ENCODE measurements around the gene SH3RF3. TPM values are rescaled to one million over a fixed set of nuclear protein-coding genes. Genes with fewer than 3 reads are reported as not detected.

The SH3RF3 gene
- total RNA-seq, 1 experiment from 2014 or later, result 4.9 TPM

DNA sequence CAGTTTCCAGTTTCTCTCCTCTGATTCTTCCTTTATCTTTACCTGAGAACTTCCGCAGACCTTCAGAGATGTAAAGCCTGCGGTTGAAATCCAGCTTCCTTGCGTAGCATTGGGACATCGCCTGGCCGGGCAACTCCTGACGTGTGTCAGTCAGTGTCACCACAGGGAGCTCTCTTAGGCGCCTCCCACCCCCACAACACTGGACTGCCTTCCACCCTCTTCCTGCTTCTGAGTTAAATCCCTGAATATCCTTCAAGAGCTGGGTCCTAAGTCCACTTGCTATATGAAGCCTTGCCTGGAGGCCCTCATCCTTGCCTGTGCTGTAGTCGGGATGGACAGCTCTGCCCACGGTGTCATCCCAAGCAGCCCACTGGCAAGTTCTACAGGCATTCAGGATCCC lies 305.3 kb downstream of the SH3RF3 start:
- ChIA-PET CTCF (no interaction called here), POLR2A (no interaction called here)
- BruUV-seq (replicated peaks), result no TSS peak
- Histone ChIP-seq H3K9me3 (ENCODE audit: control insufficient read depth, insufficient read depth, low read depth, low read length) (no peaks in the 10 kb centered on the region), H3K27ac (ENCODE audit: low read length) (no peak overlapping the region), H3K27me3 (ENCODE audit: control insufficient read depth, insufficient read depth, low read length) (no peaks in the 10 kb centered on the region), H3K4me1 (ENCODE audit: control insufficient read depth, insufficient read depth, low read length) (no peaks in the 10 kb centered on the region), H3K36me3 (ENCODE audit: control insufficient read depth, insufficient read depth, low read length) (no peaks in the 10 kb centered on the region), H3K4me3 (ENCODE audit: low read depth in 2 of 2, low read length in 2 of 2) (no peak overlapping the region)
- intact Hi-C loops (cut with micrococcal nuclease; ENCODE audit: unreplicated experiment) (no loop called here), in situ Hi-C loops (cut with HindIII; ENCODE audit: low pct_unique_long_range_greater_than_20kb, low sequenced_read_pairs) (no loop called here)
- ATAC-seq (no peak), DNase-seq (ENCODE audit: low read depth, low spot score) (no peak)
- no peak for TF ChIP-seq SIN3A (IDR thresholded peaks at IDR 0.05; ENCODE audit: borderline replicate concordance, insufficient read depth, low read depth, low read length)
- TF ChIP-seq TCF7L2 (IDR thresholded peaks at IDR 0.05; ENCODE audit: low read depth, low read length), result no peak
- TF ChIP-seq, protein P1, sequence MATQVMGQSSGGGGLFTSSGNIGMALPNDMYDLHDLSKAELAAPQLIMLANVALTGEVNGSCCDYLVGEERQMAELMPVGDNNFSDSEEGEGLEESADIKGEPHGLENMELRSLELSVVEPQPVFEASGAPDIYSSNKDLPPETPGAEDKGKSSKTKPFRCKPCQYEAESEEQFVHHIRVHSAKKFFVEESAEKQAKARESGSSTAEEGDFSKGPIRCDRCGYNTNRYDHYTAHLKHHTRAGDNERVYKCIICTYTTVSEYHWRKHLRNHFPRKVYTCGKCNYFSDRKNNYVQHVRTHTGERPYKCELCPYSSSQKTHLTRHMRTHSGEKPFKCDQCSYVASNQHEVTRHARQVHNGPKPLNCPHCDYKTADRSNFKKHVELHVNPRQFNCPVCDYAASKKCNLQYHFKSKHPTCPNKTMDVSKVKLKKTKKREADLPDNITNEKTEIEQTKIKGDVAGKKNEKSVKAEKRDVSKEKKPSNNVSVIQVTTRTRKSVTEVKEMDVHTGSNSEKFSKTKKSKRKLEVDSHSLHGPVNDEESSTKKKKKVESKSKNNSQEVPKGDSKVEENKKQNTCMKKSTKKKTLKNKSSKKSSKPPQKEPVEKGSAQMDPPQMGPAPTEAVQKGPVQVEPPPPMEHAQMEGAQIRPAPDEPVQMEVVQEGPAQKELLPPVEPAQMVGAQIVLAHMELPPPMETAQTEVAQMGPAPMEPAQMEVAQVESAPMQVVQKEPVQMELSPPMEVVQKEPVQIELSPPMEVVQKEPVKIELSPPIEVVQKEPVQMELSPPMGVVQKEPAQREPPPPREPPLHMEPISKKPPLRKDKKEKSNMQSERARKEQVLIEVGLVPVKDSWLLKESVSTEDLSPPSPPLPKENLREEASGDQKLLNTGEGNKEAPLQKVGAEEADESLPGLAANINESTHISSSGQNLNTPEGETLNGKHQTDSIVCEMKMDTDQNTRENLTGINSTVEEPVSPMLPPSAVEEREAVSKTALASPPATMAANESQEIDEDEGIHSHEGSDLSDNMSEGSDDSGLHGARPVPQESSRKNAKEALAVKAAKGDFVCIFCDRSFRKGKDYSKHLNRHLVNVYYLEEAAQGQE (IDR thresholded peaks at IDR 0.05; ENCODE audit: insufficient read depth in 1 of 2, low read depth in 2 of 2, low read length in 1 of 2), result no peak
- no peak for TF ChIP-seq POLR2AphosphoS5 (IDR thresholded peaks at IDR 0.05; ENCODE audit: low read depth, low read length)
- TF ChIP-seq, protein P2, sequence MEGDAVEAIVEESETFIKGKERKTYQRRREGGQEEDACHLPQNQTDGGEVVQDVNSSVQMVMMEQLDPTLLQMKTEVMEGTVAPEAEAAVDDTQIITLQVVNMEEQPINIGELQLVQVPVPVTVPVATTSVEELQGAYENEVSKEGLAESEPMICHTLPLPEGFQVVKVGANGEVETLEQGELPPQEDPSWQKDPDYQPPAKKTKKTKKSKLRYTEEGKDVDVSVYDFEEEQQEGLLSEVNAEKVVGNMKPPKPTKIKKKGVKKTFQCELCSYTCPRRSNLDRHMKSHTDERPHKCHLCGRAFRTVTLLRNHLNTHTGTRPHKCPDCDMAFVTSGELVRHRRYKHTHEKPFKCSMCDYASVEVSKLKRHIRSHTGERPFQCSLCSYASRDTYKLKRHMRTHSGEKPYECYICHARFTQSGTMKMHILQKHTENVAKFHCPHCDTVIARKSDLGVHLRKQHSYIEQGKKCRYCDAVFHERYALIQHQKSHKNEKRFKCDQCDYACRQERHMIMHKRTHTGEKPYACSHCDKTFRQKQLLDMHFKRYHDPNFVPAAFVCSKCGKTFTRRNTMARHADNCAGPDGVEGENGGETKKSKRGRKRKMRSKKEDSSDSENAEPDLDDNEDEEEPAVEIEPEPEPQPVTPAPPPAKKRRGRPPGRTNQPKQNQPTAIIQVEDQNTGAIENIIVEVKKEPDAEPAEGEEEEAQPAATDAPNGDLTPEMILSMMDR (IDR thresholded peaks at IDR 0.05), result no peak

GRCh38 chr2:109435066-109435690 lies 306.2 kb downstream of the SH3RF3 start:
- TF ChIP-seq POLR2AphosphoS5 (IDR thresholded peaks at IDR 0.05; ENCODE audit: low read depth, low read length), result no peak
- TF ChIP-seq, protein P1 (IDR thresholded peaks at IDR 0.05; ENCODE audit: insufficient read depth in 1 of 2, low read depth in 2 of 2, low read length in 1 of 2), result no peak
- no peak for TF ChIP-seq TCF7L2 (IDR thresholded peaks at IDR 0.05; ENCODE audit: low read depth, low read length)
- no peak for TF ChIP-seq SIN3A (IDR thresholded peaks at IDR 0.05; ENCODE audit: borderline replicate concordance, insufficient read depth, low read depth, low read length)
- TF ChIP-seq, protein P2 (IDR thresholded peaks at IDR 0.05), result no peak
- Histone ChIP-seq H3K27ac (ENCODE audit: low read length) (no peak overlapping the region), H3K27me3 (ENCODE audit: control insufficient read depth, insufficient read depth, low read length) (no peaks in the 10 kb centered on the region), H3K9me3 (ENCODE audit: control insufficient read depth, insufficient read depth, low read depth, low read length) (no peaks in the 10 kb centered on the region), H3K4me3 (ENCODE audit: low read depth in 2 of 2, low read length in 2 of 2) (no peak overlapping the region), H3K4me1 (ENCODE audit: control insufficient read depth, insufficient read depth, low read length) (no peaks in the 10 kb centered on the region), H3K36me3 (ENCODE audit: control insufficient read depth, insufficient read depth, low read length) (no peaks in the 10 kb centered on the region)
- POLR2A ChIA-PET, result interaction anchor here (0.5 kb wide), 1 partner anchor 380 kb away, joined by 6 read pairs; no protein-coding TSS in a partner anchor
- DNase-seq (ENCODE audit: low read depth, low spot score) (no peak), ATAC-seq (no peak)
- CTCF ChIA-PET, result no interaction called here
- no TSS peak for BruUV-seq (replicated peaks)
- intact Hi-C loops (cut with micrococcal nuclease; ENCODE audit: unreplicated experiment), result no loop called here
- in situ Hi-C loops (cut with HindIII; ENCODE audit: low pct_unique_long_range_greater_than_20kb, low sequenced_read_pairs), result no loop called here

All from Panc1 (cell line).